ENCODE results near the gene DAPK3. TPM values are rescaled to one million over a fixed set of nuclear protein-coding genes. Genes with fewer than 3 reads are reported as not detected.
"Not testable (repeated sequence)": the region's sequence is repeated elsewhere in the genome, so short reads cannot be mapped to it uniquely, and the experiment has no call there.

Gene DAPK3
- total RNA-seq, 1 experiment from 2014 or later, result 60.9 TPM

DNA sequence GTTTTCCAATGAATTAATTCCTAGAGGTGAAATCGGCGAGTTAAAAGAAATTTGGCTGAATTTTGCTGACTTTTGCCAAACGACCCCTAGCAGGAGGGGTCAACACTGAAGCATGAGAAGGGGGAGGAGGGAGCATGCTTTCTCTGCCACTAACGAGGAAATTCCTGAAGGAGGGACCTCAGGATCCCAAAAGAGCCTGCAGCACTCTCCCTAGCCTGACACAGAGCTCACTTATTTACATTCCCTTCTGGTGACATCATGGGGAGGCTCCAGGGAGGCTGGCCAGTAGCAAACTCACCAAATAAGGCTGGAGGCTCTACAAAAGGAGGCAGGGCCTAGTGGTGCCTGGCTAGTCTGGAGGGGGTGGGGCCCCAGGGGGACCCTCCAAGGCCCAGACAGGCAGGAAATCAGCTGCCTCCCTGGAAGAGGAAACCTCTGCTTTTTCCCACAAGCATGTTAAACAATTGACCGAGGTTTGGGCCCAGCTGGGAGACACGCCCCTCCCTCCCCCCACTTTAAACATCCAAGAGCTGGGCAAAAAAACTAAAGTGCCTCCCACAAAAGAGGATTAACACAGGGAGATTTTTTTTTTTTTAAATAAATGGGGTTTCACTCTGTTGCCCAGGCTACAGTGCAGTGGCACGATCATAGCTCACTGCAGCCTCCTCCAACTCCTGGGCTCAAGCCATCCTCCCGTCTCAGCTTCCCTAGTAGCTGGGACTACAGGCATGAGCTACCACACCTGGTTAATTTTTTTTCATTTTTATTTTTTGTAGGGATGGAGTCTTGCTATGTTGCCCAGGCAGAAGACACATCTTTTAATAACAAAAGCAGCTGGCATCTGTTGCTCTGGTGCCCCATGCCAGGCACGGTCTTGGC is 2.1 kb downstream of the DAPK3 start:
- peak; percentile 96 for DNase-seq (ENCODE audit: unreplicated experiment)
- peak overlapping the region; percentile 72 for H3K4me3 Mint-ChIP-seq (ENCODE audit: unreplicated experiment)
- CTCF ChIA-PET, result interaction anchor here (0.5 to 2.1 kb wide), 14 partner anchors 9 to 1687 kb away, joined by 3 to 14 read pairs (median 4); partner anchors contain the start of gene MRPL54
- POLR2A ChIA-PET, result interaction anchor here (0.5 to 5.8 kb wide), 16 partner anchors 8 to 1113 kb away, joined by 3 to 245 read pairs (median 4); partner anchors contain the start of genes APBA3, EEF2, MRPL54 and PIAS4
- TSS peak; percentile 83 for BruUV-seq (replicated peaks)
- no peaks in the 10 kb centered on the region for H3K27me3 Mint-ChIP-seq (ENCODE audit: insufficient read depth, unreplicated experiment)
- TF ChIP-seq, protein P1, sequence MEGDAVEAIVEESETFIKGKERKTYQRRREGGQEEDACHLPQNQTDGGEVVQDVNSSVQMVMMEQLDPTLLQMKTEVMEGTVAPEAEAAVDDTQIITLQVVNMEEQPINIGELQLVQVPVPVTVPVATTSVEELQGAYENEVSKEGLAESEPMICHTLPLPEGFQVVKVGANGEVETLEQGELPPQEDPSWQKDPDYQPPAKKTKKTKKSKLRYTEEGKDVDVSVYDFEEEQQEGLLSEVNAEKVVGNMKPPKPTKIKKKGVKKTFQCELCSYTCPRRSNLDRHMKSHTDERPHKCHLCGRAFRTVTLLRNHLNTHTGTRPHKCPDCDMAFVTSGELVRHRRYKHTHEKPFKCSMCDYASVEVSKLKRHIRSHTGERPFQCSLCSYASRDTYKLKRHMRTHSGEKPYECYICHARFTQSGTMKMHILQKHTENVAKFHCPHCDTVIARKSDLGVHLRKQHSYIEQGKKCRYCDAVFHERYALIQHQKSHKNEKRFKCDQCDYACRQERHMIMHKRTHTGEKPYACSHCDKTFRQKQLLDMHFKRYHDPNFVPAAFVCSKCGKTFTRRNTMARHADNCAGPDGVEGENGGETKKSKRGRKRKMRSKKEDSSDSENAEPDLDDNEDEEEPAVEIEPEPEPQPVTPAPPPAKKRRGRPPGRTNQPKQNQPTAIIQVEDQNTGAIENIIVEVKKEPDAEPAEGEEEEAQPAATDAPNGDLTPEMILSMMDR (IDR thresholded peaks at IDR 0.05; ENCODE audit: unreplicated experiment), result no peak
- peaks cover 70% of the 10 kb centered on the region for H3K36me3 Mint-ChIP-seq (ENCODE audit: insufficient read depth, unreplicated experiment)
- intact Hi-C loops (cut with micrococcal nuclease), result loop anchor here (2.0 kb wide), 1 partner anchor 116 kb away; no protein-coding TSS in a partner anchor
- peaks cover 18% of the 10 kb centered on the region for H3K4me1 Mint-ChIP-seq (ENCODE audit: insufficient read depth, unreplicated experiment)
- H3K27ac Mint-ChIP-seq (ENCODE audit: low read depth, unreplicated experiment), result peak overlapping the region; percentile 88
- no peaks in the 10 kb centered on the region for H3K9me3 Mint-ChIP-seq (ENCODE audit: unreplicated experiment)

DNA sequence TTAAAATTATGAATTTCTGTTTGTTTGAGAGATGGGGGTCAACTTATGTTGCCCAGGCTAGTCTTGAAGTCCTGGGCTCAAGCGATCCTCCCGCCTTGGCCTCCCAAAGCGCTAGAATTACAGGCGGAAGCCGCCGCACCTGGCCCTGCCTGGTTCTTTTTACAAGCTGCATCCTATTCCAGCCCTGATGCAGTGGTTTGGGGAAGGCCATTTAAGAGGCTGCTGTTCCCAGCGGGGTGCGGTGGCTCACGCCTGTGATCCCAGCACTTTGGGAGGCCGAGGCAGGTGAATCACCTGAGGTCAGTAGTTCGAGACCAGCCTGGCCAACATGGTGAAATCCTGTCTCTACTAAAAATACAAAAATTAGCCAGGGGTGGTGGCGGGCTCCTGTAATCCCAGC is 2.9 kb downstream of the DAPK3 start:
- H3K4me3 Mint-ChIP-seq (ENCODE audit: unreplicated experiment); DNase-seq (ENCODE audit: unreplicated experiment); BruUV-seq (replicated peaks); H3K27me3 Mint-ChIP-seq (ENCODE audit: insufficient read depth, unreplicated experiment); H3K9me3 Mint-ChIP-seq (ENCODE audit: unreplicated experiment): not testable (repeated sequence)
- POLR2A ChIA-PET, result interaction anchor here (0.5 to 5.8 kb wide), 9 partner anchors 9 to 521 kb away, joined by 3 to 245 read pairs (median 7); partner anchors contain the start of genes APBA3, EEF2, MRPL54 and PIAS4
- H3K4me1 Mint-ChIP-seq (ENCODE audit: insufficient read depth, unreplicated experiment), result peaks cover 18% of the 10 kb centered on the region
- H3K27ac Mint-ChIP-seq (ENCODE audit: low read depth, unreplicated experiment), result peak overlapping the region; percentile 88
- peaks cover 77% of the 10 kb centered on the region for H3K36me3 Mint-ChIP-seq (ENCODE audit: insufficient read depth, unreplicated experiment)
- CTCF ChIA-PET, result interaction anchor here (0.5 to 2.1 kb wide), 4 partner anchors 115 to 205 kb away, joined by 3 to 14 read pairs (median 8); partner anchors contain the start of gene MRPL54
- intact Hi-C loops (cut with micrococcal nuclease), result loop anchor here (2.0 kb wide), 1 partner anchor 115 kb away; no protein-coding TSS in a partner anchor

DNA sequence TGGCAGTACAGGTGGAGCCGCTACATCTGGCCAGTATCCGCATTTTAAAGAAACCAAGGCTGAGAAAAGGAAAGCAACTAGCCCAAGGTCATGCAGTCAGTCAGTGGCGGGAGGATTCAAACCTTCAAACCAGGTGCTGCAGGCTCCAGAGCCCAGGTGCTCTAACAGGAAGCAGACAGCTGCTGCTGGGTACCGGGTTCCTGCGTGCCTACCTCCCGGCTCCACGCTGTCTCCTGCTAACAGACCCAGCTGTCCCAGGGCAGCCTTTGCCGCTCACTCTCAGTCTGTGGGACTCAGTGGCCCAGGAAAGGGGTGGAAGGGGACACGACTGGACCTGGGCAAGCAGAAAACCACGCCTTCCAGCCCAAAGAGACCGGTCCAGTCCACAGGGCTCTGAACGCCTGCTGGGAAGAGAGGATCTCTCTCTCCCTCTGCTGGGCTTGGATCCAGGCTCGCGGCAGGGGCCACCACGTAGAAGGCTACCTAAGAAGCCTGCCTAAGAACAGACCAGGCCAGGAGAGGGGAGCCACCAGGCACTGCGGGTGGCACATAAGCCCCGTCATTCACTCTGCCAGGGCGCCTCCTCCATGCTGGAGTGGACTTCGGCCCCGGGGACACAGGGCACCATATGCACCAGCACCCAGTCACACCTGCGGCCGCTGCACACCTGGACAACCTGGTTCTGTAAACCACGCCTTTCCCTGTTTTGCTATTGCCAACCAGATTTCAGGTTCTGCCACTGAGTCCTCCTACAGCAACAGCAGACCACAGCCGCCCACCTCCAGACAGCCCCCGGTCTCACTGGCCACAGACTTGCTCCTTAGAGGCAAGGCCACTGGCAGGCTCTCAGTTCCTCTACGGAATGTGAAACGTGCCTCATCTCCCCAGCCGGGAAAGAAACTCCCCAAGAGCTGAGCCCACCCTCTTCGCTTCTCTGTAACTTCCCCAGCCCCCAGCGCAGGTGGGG is 4.6 kb downstream of the DAPK3 start:
- Mint-ChIP-seq H3K27ac (ENCODE audit: low read depth, unreplicated experiment) (peak overlapping the region; percentile 19), H3K9me3 (ENCODE audit: unreplicated experiment) (no peaks in the 10 kb centered on the region), H3K27me3 (ENCODE audit: insufficient read depth, unreplicated experiment) (no peaks in the 10 kb centered on the region), H3K4me1 (ENCODE audit: insufficient read depth, unreplicated experiment) (peaks cover 18% of the 10 kb centered on the region), H3K4me3 (ENCODE audit: unreplicated experiment) (no peak overlapping the region), H3K36me3 (ENCODE audit: insufficient read depth, unreplicated experiment) (peaks cover 77% of the 10 kb centered on the region)
- ChIA-PET POLR2A (no interaction called here), CTCF (interaction anchor here (0.6 kb wide), 1 partner anchor 210 kb away, joined by 3 read pairs; no protein-coding TSS in a partner anchor)
- intact Hi-C loops (cut with micrococcal nuclease), result no loop called here
- TF ChIP-seq, protein P1 (IDR thresholded peaks at IDR 0.05; ENCODE audit: unreplicated experiment), result no peak
- BruUV-seq (replicated peaks), result no TSS peak
- DNase-seq (ENCODE audit: unreplicated experiment), result no peak

Data from MCF 10A (cell line).